GM23338 (cell line): ENCODE measurements around the gene DNAH6. TPM values are rescaled to one million over a fixed set of nuclear protein-coding genes. Genes with fewer than 3 reads are reported as not detected.

Experiments used
- ATAC-seq: fragments of 200-7000 bp; cut with Tn5 transposase; 3 replicates; pipeline ENCODE4 v1.9.1; 2020
- DNase-seq: peaks from one replicate; pipeline ENCODE4 v3.0.0-alpha.2; 2015; ENCODE audit warnings: low spot score
- H2AFZ ChIP-seq: fragments of 200-600 bp; sonication (generic); 2 replicates; pipeline ENCODE4 v1.8.0; 2016; ENCODE audit warnings: antibody characterized with exemption, mild to moderate bottlenecking, moderate library complexity
- H3F3A ChIP-seq: fragments of 200-600 bp; sonication (generic); replicated peaks from 2 replicates; pipeline ENCODE4 v1.8.0; 2017; ENCODE audit warnings: antibody characterized with exemption, mixed run types, low read depth
- H3K27ac ChIP-seq: fragments of 200-600 bp; sonication (generic); 2 replicates; pipeline ENCODE4 v1.6.1; 2016; ENCODE audit warnings: low read depth
- H3K27me3 ChIP-seq: fragments of 200-600 bp; sonication (generic); 2 replicates; pipeline ENCODE4 v1.8.0; 2016; ENCODE audit warnings: mild to moderate bottlenecking, mixed run types, moderate library complexity; ENCODE audit not compliant: insufficient read depth
- H3K36me3 ChIP-seq: fragments of 200-600 bp; sonication (generic); 2 replicates; pipeline ENCODE4 v1.8.0; 2016; ENCODE audit warnings: mild to moderate bottlenecking; ENCODE audit not compliant: insufficient read depth
- H3K4me1 ChIP-seq: fragments of 200-600 bp; sonication (generic); 2 replicates; pipeline ENCODE4 v1.8.0; 2016; ENCODE audit warnings: mild to moderate bottlenecking, moderate library complexity; ENCODE audit not compliant: insufficient read depth
- H3K4me2 ChIP-seq: fragments of 200-600 bp; sonication (generic); 2 replicates; pipeline ENCODE4 v1.7.1; 2017; ENCODE audit warnings: mixed run types
- H3K4me3 ChIP-seq: fragments of 200-600 bp; sonication (generic); 2 replicates; pipeline ENCODE4 v1.6.1; 2016; ENCODE audit warnings: mixed run types
- H3K79me2 ChIP-seq: fragments of 200-600 bp; sonication (generic); replicated peaks from 2 replicates; pipeline ENCODE4 v1.8.0; 2017; ENCODE audit warnings: mild to moderate bottlenecking; ENCODE audit not compliant: insufficient read depth
- H3K9me2 ChIP-seq: fragments of 200-600 bp; sonication (generic); 2 replicates; pipeline ENCODE4 v1.8.0; 2017; ENCODE audit not compliant: insufficient read depth
- H4K20me1 ChIP-seq: fragments of 200-600 bp; sonication (generic); replicated peaks from 2 replicates; pipeline ENCODE4 v1.8.0; 2017; ENCODE audit warnings: mild to moderate bottlenecking; ENCODE audit not compliant: insufficient read depth
- H3K27ac Mint-ChIP-seq: 2 replicates; pipeline ENCODE4 v1.8.0; 2020; ENCODE audit warnings: inconsistent platforms, mild to moderate bottlenecking, moderate library complexity, mixed read lengths
- H3K27me3 Mint-ChIP-seq: 3 replicates; pipeline ENCODE4 v1.8.0; 2022; ENCODE audit warnings: low read depth, mild to moderate bottlenecking, moderate library complexity, mixed read lengths, inconsistent platforms; ENCODE audit not compliant: insufficient read depth, poor library complexity
- H3K36me3 Mint-ChIP-seq: 3 replicates; pipeline ENCODE4 v1.8.0; 2021; ENCODE audit warnings: low read depth, mild to moderate bottlenecking, inconsistent platforms, moderate library complexity, mixed read lengths
- H3K4me1 Mint-ChIP-seq: 3 replicates; pipeline ENCODE4 v1.8.0; 2020; ENCODE audit warnings: mild to moderate bottlenecking, inconsistent platforms, mixed read lengths
- H3K4me3 Mint-ChIP-seq: 3 replicates; pipeline ENCODE4 v1.8.0; 2021; ENCODE audit warnings: moderate library complexity, mild to moderate bottlenecking, inconsistent platforms, mixed read lengths
- H3K9me3 Mint-ChIP-seq: 3 replicates; pipeline ENCODE4 v1.8.0; 2020; ENCODE audit warnings: moderate library complexity, mild to moderate bottlenecking, inconsistent platforms, mixed read lengths
- CTCF ChIP-seq, 2 experiments: fragments of 200-600 bp in 1 of 2; sonication (generic) in 1 of 2; conservative IDR thresholded peaks; 2 replicates each; pipeline versions ENCODE4 v1.5.1 to v1.6.1; 2016 to 2017; ENCODE audit warnings: antibody characterized with exemption in 2 of 2, low read depth in 2 of 2, mild to moderate bottlenecking in 2 of 2, moderate library complexity in 1 of 2
- EZH2phosphoT487 ChIP-seq: fragments of 200-600 bp; sonication (generic); IDR thresholded peaks from one replicate; pipeline ENCODE4 v1.8.1; 2018; ENCODE audit warnings: antibody characterized with exemption; ENCODE audit not compliant: unreplicated experiment
- JUNB ChIP-seq: IDR thresholded peaks from one replicate; pipeline ENCODE4 v1.6.1; 2016; ENCODE audit warnings: antibody characterized with exemption; ENCODE audit not compliant: unreplicated experiment
- STAT1 ChIP-seq: IDR thresholded peaks from one replicate; pipeline ENCODE4 v1.6.1; 2016; ENCODE audit warnings: antibody characterized with exemption; ENCODE audit not compliant: unreplicated experiment
- ZNF331 ChIP-seq: fragments of 250-450 bp; sonication (Bioruptor Pico); IDR thresholded peaks from 2 replicates; pipeline ENCODE4 v1.5.0; 2020; ENCODE audit warnings: low read depth, mild to moderate bottlenecking, moderate library complexity
- polyA plus RNA-seq: library from polyadenylated mRNA; unstranded; fragments of >200 nt; fragmentation: Nextera tagmentation; extraction: Ambion mirVana; gene quantifications from 2 replicates; pipeline ENCODE4 v1.2.1, GENCODE V29; 2016
- total RNA-seq: library from RNA; depleted of rRNA; stranded (reverse); fragments of >200 nt; shearing (Covaris generic); gene quantifications from 2 replicates; pipeline ENCODE4 v1.2.3, GENCODE V29; 2014
- TF ChIP-seq, protein P1 (sequence below): fragments of 250-450 bp; sonication (Bioruptor Pico); IDR thresholded peaks from 2 replicates; pipeline ENCODE4 v1.5.0; 2020; ENCODE audit warnings: mild to moderate bottlenecking, moderate library complexity

The DNAH6 gene
- total and polyA plus RNA-seq, 2 experiments from 2014 or later = 0.27 to 0.31 TPM

GRCh38 chr2:84705858-84706257, 189.6 kb downstream of the DNAH6 start (continued):
- TF ChIP-seq, protein P1, sequence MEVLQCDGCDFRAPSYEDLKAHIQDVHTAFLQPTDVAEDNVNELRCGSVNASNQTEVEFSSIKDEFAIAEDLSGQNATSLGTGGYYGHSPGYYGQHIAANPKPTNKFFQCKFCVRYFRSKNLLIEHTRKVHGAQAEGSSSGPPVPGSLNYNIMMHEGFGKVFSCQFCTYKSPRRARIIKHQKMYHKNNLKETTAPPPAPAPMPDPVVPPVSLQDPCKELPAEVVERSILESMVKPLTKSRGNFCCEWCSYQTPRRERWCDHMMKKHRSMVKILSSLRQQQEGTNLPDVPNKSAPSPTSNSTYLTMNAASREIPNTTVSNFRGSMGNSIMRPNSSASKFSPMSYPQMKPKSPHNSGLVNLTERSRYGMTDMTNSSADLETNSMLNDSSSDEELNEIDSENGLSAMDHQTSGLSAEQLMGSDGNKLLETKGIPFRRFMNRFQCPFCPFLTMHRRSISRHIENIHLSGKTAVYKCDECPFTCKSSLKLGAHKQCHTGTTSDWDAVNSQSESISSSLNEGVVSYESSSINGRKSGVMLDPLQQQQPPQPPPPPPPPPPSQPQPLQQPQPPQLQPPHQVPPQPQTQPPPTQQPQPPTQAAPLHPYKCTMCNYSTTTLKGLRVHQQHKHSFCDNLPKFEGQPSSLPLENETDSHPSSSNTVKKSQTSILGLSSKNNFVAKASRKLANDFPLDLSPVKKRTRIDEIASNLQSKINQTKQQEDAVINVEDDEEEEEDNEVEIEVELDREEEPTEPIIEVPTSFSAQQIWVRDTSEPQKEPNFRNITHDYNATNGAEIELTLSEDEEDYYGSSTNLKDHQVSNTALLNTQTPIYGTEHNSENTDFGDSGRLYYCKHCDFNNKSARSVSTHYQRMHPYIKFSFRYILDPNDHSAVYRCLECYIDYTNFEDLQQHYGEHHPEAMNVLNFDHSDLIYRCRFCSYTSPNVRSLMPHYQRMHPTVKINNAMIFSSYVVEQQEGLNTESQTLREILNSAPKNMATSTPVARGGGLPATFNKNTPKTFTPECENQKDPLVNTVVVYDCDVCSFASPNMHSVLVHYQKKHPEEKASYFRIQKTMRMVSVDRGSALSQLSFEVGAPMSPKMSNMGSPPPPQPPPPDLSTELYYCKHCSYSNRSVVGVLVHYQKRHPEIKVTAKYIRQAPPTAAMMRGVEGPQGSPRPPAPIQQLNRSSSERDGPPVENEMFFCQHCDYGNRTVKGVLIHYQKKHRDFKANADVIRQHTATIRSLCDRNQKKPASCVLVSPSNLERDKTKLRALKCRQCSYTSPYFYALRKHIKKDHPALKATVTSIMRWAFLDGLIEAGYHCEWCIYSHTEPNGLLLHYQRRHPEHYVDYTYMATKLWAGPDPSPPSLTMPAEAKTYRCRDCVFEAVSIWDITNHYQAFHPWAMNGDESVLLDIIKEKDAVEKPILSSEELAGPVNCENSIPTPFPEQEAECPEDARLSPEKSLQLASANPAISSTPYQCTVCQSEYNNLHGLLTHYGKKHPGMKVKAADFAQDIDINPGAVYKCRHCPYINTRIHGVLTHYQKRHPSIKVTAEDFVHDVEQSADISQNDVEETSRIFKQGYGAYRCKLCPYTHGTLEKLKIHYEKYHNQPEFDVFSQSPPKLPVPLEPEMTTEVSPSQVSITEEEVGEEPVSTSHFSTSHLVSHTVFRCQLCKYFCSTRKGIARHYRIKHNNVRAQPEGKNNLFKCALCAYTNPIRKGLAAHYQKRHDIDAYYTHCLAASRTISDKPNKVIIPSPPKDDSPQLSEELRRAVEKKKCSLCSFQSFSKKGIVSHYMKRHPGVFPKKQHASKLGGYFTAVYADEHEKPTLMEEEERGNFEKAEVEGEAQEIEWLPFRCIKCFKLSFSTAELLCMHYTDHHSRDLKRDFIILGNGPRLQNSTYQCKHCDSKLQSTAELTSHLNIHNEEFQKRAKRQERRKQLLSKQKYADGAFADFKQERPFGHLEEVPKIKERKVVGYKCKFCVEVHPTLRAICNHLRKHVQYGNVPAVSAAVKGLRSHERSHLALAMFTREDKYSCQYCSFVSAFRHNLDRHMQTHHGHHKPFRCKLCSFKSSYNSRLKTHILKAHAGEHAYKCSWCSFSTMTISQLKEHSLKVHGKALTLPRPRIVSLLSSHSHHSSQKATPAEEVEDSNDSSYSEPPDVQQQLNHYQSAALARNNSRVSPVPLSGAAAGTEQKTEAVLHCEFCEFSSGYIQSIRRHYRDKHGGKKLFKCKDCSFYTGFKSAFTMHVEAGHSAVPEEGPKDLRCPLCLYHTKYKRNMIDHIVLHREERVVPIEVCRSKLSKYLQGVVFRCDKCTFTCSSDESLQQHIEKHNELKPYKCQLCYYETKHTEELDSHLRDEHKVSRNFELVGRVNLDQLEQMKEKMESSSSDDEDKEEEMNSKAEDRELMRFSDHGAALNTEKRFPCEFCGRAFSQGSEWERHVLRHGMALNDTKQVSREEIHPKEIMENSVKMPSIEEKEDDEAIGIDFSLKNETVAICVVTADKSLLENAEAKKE (CRISPR knock-in tag) = no peak
- TF ChIP-seq JUNB (no peak), CTCF (conservative IDR thresholded peaks at IDR 0.05; ENCODE audit: low read depth in 2 of 2) (no peak), ZNF331 (no peak), STAT1 (no peak)

GRCh38 chr2:84708442-84708841, 192.1 kb downstream of the DNAH6 start:
- H3K36me3 ChIP-seq = no peaks in the 10 kb centered on the region
- H3K27ac ChIP-seq = no peak overlapping the region
- no peaks in the 10 kb centered on the region for H3K4me1 ChIP-seq
- H3K27ac Mint-ChIP-seq = no peak overlapping the region
- no peaks in the 10 kb centered on the region for H4K20me1 ChIP-seq
- no peak overlapping the region for H3K4me3 ChIP-seq
- no peak overlapping the region for H2AFZ ChIP-seq
- no peaks in the 10 kb centered on the region for H3K79me2 ChIP-seq
- peaks cover 4% of the 10 kb centered on the region; the same call in 1 of the 2 replicates for H3K9me2 ChIP-seq
- ATAC-seq = no peak
- H3K4me2 ChIP-seq = no peak overlapping the region
- no peaks in the 10 kb centered on the region for H3K36me3 Mint-ChIP-seq
- no peak for DNase-seq
- no peaks in the 10 kb centered on the region for H3K27me3 ChIP-seq
- peaks cover 1% of the 10 kb centered on the region for H3K27me3 Mint-ChIP-seq
- no peaks in the 10 kb centered on the region for H3F3A ChIP-seq
- H3K4me1 Mint-ChIP-seq = no peaks in the 10 kb centered on the region
- no peak overlapping the region for H3K4me3 Mint-ChIP-seq
- no peaks in the 10 kb centered on the region; the same call in 2 of the 3 replicates for H3K9me3 Mint-ChIP-seq
- TF ChIP-seq, protein P1 (CRISPR knock-in tag) = no peak
- no peak for TF ChIP-seq EZH2phosphoT487
